SU-DHL-6 (cell line): Measurements from ENCODE around the gene C16orf54.
"Not testable (repeated sequence)": the region's sequence is repeated elsewhere in the genome, so short reads cannot be mapped to it uniquely, and the experiment has no call there.

Experiments used
- H2AFZ ChIP-seq: fragments of 200-600 bp; sonication (generic); 2 replicates; pipeline ENCODE4 v1.6.1; 2014; ENCODE audit warnings: low read depth, mild to moderate bottlenecking, moderate library complexity, mixed read lengths, antibody characterized with exemption, low read length; ENCODE audit not compliant: severe bottlenecking
- H3F3A ChIP-seq: fragments of 200-600 bp; shearing (Covaris generic); 2 replicates; pipeline ENCODE4 v1.6.0; 2016; ENCODE audit warnings: antibody characterized with exemption, mild to moderate bottlenecking; ENCODE audit not compliant: insufficient read depth
- H3K27ac ChIP-seq: fragments of 200-600 bp; sonication (generic); 2 replicates; pipeline ENCODE4 v1.5.1; 2016; ENCODE audit warnings: low read depth, mild to moderate bottlenecking, low read length, moderate library complexity, mixed read lengths
- H3K27me3 ChIP-seq: fragments of 200-600 bp; sonication (generic), shearing (Covaris generic); 2 replicates; pipeline ENCODE4 v1.6.0; 2014; ENCODE audit warnings: mild to moderate bottlenecking, low read length
- H3K36me3 ChIP-seq: fragments of 200-600 bp; sonication (generic); 2 replicates; pipeline ENCODE4 v1.6.1; 2014; ENCODE audit warnings: mild to moderate bottlenecking, low read length, mixed read lengths
- H3K4me2 ChIP-seq: fragments of 300-600, 200-600 bp; shearing (Covaris generic), sonication (generic); 2 replicates; pipeline ENCODE4 v1.6.0; 2014; ENCODE audit warnings: low read length, low read depth, mild to moderate bottlenecking; ENCODE audit not compliant: poor library complexity, severe bottlenecking
- H3K4me3 ChIP-seq: fragments of 200-600 bp; sonication (generic); 2 replicates; pipeline ENCODE4 v1.5.1; 2014; ENCODE audit warnings: antibody characterized with exemption, low read length, mild to moderate bottlenecking, mixed read lengths; ENCODE audit not compliant: insufficient read depth, poor library complexity, severe bottlenecking
- H3K79me2 ChIP-seq: fragments of 200-600 bp; sonication (generic); 2 replicates; pipeline ENCODE4 v1.6.1; 2014; ENCODE audit warnings: mild to moderate bottlenecking, low read length, moderate library complexity; ENCODE audit not compliant: insufficient read depth
- H3K9ac ChIP-seq: fragments of 200-600 bp; sonication (generic); 2 replicates; pipeline ENCODE4 v1.7.0; 2014; ENCODE audit warnings: mild to moderate bottlenecking, low read length
- H3K9me2 ChIP-seq: fragments of 200-600 bp; sonication (generic); replicated peaks from 2 replicates; pipeline ENCODE4 v1.6.1; 2014; ENCODE audit warnings: low read length; ENCODE audit not compliant: insufficient read depth
- H3K9me3 ChIP-seq: fragments of 200-600 bp; sonication (generic); 2 replicates; pipeline ENCODE4 v1.6.1; 2014; ENCODE audit warnings: low read length, mixed read lengths; ENCODE audit not compliant: insufficient read depth
- H4K20me1 ChIP-seq: fragments of 200-600 bp; sonication (generic); 2 replicates; pipeline ENCODE4 v1.6.1; 2014; ENCODE audit warnings: low read depth, mild to moderate bottlenecking, antibody characterized with exemption, low read length, moderate library complexity, mixed read lengths
- CTCF ChIP-seq: fragments of 200-600 bp; sonication (generic); IDR thresholded peaks from one replicate; pipeline ENCODE4 v1.5.1; 2017; ENCODE audit warnings: antibody characterized with exemption, mild to moderate bottlenecking, low read length, moderate library complexity; ENCODE audit not compliant: insufficient read depth, poor library complexity, severe bottlenecking
- EZH2phosphoT487 ChIP-seq: fragments of 200-600 bp; sonication (generic), shearing (Covaris generic); conservative IDR thresholded peaks from 2 replicates; pipeline ENCODE4 v1.6.1; 2018; ENCODE audit warnings: mild to moderate bottlenecking, antibody characterized with exemption, low read length, moderate library complexity, mixed read lengths

C16orf54 gene

GRCh38 chr16:29714396-29714795 is 31.4 kb downstream of the C16orf54 start:
- no peaks in the 10 kb centered on the region for H3K9me2 ChIP-seq
- H4K20me1 ChIP-seq = no peaks in the 10 kb centered on the region
- no peak overlapping the region for H3K4me3 ChIP-seq
- no peak overlapping the region for H2AFZ ChIP-seq
- H3F3A ChIP-seq = no peaks in the 10 kb centered on the region
- H3K27me3 ChIP-seq = no peaks in the 10 kb centered on the region
- no peak overlapping the region for H3K27ac ChIP-seq
- H3K9me3 ChIP-seq = no peaks in the 10 kb centered on the region
- no peaks in the 10 kb centered on the region for H3K79me2 ChIP-seq
- H3K4me2 ChIP-seq = no peak overlapping the region
- H3K9ac ChIP-seq = no peak overlapping the region
- H3K36me3 ChIP-seq = no peaks in the 10 kb centered on the region
- TF ChIP-seq CTCF (no peak), EZH2phosphoT487 (no peak)

- TF ChIP-seq EZH2phosphoT487 = no peak
- no peak for TF ChIP-seq CTCF
- H3K9ac ChIP-seq = no peak overlapping the region
- no peak overlapping the region for H3K4me2 ChIP-seq
- no peaks in the 10 kb centered on the region for H3K79me2 ChIP-seq
- H3F3A ChIP-seq = no peaks in the 10 kb centered on the region
- H3K4me3 ChIP-seq = no peak overlapping the region
- H3K9me2 ChIP-seq = no peaks in the 10 kb centered on the region
- H3K36me3 ChIP-seq = no peaks in the 10 kb centered on the region
- no peaks in the 10 kb centered on the region for H3K9me3 ChIP-seq
- H4K20me1 ChIP-seq = no peaks in the 10 kb centered on the region
- no peaks in the 10 kb centered on the region for H3K27me3 ChIP-seq
- H3K27ac ChIP-seq = no peak overlapping the region
- no peak overlapping the region for H2AFZ ChIP-seq
These were observed 33.0 kb downstream of the C16orf54 start for GRCh38 chr16:29712809-29713208.

GRCh38 chr16:29710227-29711219 is 35.3 kb downstream of the C16orf54 start:
- TF ChIP-seq CTCF (peak; percentile 46), EZH2phosphoT487 (no peak)
- no peak overlapping the region for H2AFZ ChIP-seq
- H3K4me2 ChIP-seq = no peak overlapping the region
- H3K27me3 ChIP-seq = no peaks in the 10 kb centered on the region
- no peaks in the 10 kb centered on the region for H4K20me1 ChIP-seq
- H3K9ac ChIP-seq = no peak overlapping the region
- H3K36me3 ChIP-seq = no peaks in the 10 kb centered on the region
- no peaks in the 10 kb centered on the region for H3F3A ChIP-seq
- no peaks in the 10 kb centered on the region for H3K9me2 ChIP-seq
- no peaks in the 10 kb centered on the region for H3K79me2 ChIP-seq
- H3K9me3 ChIP-seq = no peaks in the 10 kb centered on the region
- no peak overlapping the region for H3K27ac ChIP-seq
- H3K4me3 ChIP-seq = no peak overlapping the region

DNA sequence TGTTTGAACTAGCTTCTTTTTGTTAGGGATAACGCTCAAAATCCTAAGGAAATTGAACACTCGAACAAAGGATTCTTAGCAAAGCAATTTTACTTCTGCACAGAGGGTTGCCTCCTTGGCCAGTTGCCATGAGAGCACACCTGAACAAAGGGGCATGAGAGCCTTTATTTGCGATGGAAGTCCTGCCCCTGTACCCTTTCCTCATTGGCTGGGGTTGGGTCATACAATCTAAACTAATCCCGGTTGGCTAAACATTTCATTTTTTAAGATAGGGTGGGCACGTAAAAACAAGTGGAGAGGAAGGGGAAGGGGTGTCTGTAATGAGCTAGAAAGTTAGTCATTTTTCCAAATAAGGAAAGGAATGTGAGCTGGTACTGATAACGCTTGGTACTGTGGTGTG is 36.1 kb downstream of the C16orf54 start:
- not testable (repeated sequence) for H3K4me2 ChIP-seq, H4K20me1 ChIP-seq, H3K9me2 ChIP-seq, H3K79me2 ChIP-seq, H3K27me3 ChIP-seq, H3K4me3 ChIP-seq, H2AFZ ChIP-seq, H3K9me3 ChIP-seq, H3K36me3 ChIP-seq, H3K9ac ChIP-seq, H3K27ac ChIP-seq, H3F3A ChIP-seq
